Esophagus (tissue), 2 donors: Measurements from ENCODE around the gene FCN2. TPM values are rescaled to one million over a fixed set of nuclear protein-coding genes. Genes with fewer than 3 reads are reported as not detected.

Experiments
- H3K27ac ChIP-seq, 2 donors: one replicate each; pipeline ENCODE4 v1.5.1; 2013; ENCODE audit warnings: low read depth in 2 of 2, mild to moderate bottlenecking in 2 of 2, inconsistent platforms in 1 of 2, low read length in 1 of 2, moderate library complexity in 1 of 2
- H3K27me3 ChIP-seq, 2 donors: one replicate each; pipeline ENCODE4 v1.6.1; 2013; ENCODE audit warnings: low read length in 2 of 2, control low read depth in 1 of 2, mild to moderate bottlenecking in 1 of 2; ENCODE audit not compliant: insufficient read depth in 2 of 2, control insufficient read depth in 1 of 2
- H3K36me3 ChIP-seq, 2 donors: one replicate each; pipeline ENCODE4 v1.6.1; 2013; ENCODE audit warnings: low read length in 1 of 2; ENCODE audit not compliant: control insufficient read depth in 2 of 2, insufficient read depth in 2 of 2
- H3K4me1 ChIP-seq, 2 donors: one replicate each; pipeline ENCODE4 v1.6.1; 2013; ENCODE audit warnings: low read length in 1 of 2; ENCODE audit not compliant: control insufficient read depth in 2 of 2, insufficient read depth in 2 of 2
- H3K4me3 ChIP-seq, 2 donors: one replicate each; pipeline ENCODE4 v1.5.1; 2013; ENCODE audit warnings: low read length in 2 of 2, mild to moderate bottlenecking in 2 of 2, low read depth in 1 of 2, moderate library complexity in 1 of 2
- H3K9me3 ChIP-seq, 2 donors: one replicate each; pipeline ENCODE4 v1.6.1; 2013; ENCODE audit warnings: mild to moderate bottlenecking in 2 of 2, low read depth in 1 of 2, low read length in 1 of 2, moderate library complexity in 1 of 2; ENCODE audit not compliant: control insufficient read depth in 2 of 2, insufficient read depth in 1 of 2
- WGBS, 2 donors: extraction: QIAGEN DNeasy Blood & Tissue Kit; methylation state at CpG; one replicate each; pipeline ENCODE4 v1.1.7; 2013; 5-methylcytosine and 5-hydroxymethylcytosine counted together
- polyA plus RNA-seq, 2 donors: library from polyadenylated mRNA; stranded (reverse); fragments of 200-250 nt; gene quantifications; one replicate each; pipeline ENCODE4 v1.2.3, GENCODE V29; 2013
- donor health status: healthy with polysubstance abuse.
- donor health status: Bipolar disorder and iron deficiency.

FCN2 gene
- polyA plus RNA-seq, 2 donors = 0.04 to 0.16 TPM

DNA sequence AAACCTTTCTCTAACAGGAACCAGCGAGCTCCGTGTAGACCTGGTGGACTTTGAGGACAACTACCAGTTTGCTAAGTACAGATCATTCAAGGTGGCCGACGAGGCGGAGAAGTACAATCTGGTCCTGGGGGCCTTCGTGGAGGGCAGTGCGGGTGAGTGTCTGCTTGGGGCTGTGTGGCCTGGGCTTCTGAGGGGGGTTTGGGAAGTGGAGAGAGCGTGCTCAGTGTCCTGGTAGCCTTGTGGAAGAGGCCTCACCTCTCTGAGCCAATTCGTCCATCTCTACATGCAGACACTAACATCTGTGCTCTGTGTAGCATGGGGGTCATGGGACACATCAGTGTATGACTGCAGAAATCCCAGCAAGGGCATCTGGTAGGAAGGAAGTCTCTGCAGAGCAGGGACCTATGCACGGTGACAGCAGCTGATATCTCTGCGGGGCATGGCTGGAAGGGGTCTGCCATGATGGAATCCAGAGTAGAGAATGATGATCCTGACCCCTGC, 5.9 kb downstream of the FCN2 start:
- H3K27me3 ChIP-seq = no peaks in the 10 kb centered on the region

DNA sequence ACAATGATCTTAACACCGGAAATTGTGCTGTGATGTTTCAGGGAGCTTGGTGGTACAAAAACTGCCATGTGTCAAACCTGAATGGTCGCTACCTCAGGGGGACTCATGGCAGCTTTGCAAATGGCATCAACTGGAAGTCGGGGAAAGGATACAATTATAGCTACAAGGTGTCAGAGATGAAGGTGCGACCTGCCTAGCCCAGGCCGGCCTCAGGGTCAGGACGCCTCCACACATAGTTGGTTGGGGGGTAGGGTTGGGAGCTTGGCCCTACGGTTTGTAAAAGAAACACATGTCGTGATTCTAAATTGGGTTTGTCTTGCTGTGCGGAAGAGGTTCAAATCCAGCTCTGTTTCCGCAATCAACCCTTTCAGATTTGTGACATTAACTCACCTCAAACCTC, 6.6 kb downstream of the FCN2 start:
- peaks cover 0 to under 1% of the 10 kb centered on the region in 2 donors for H3K4me1 ChIP-seq
- H3K36me3 ChIP-seq = no peaks in the 10 kb centered on the region
- no peaks in the 10 kb centered on the region for H3K9me3 ChIP-seq
- H3K27me3 ChIP-seq = no peaks in the 10 kb centered on the region
- WGBS, 2 donors = 85 to 90% methylated on average over 10 of the region's 10 CpGs
- H3K27ac ChIP-seq = no peak overlapping the region
- H3K4me3 ChIP-seq = no peak overlapping the region

More for the DNA sequence above, 5.9 kb downstream of the FCN2 start:
- Histone ChIP-seq H3K4me1 (no peaks in the 10 kb centered on the region), H3K4me3 (no peak overlapping the region), H3K36me3 (no peaks in the 10 kb centered on the region), H3K9me3 (no peaks in the 10 kb centered on the region), H3K27ac (no peak overlapping the region)
- 88 to 89% methylated on average over 11 of the region's 11 CpGs for WGBS, 2 donors

DNA sequence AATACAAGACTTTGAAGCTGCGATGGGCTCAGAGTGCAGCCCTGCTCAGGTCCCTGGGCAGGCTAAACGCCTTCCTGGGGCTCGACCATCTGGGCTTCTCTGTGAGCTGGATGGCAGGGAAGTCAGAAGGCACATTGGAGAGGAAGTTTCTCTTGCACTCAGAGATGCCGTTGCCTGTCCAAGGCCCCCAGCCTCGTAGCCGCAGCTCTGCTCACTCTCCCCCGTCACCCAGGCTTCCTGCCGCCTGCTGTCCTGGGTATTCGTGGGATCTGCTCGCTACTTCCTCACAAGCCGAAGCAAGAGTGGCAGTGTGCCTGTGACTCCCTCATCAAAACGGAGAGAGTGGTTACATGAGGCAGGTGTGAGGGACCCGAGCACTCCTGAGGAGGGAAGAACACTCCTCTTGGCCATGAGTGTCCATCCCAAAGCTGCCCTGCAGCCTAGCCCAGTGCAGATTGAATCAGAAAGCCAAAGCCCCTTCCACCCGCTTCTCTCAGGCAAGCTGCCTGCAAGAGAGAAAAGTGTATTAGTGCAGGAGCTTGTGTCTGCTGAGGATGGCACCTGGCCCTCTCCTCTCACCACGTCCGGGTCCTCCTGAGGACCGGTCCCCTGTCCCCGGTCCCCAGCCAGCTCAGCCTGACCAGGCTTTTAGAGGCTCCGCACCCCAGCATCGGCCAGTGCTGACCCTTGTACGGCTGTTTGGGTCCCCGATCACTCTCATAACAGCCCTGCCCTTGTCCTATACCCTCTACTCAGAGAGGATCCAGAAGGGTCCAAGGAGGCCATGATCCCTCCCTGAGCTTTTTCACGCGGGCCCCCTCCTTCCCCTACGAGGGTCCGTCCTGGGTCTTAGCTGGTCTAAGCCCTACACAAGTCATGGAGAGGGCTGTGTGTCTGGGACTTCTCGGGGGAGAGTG, 7.3 kb downstream of the FCN2 start:
- H3K36me3 ChIP-seq = no peaks in the 10 kb centered on the region
- H3K27me3 ChIP-seq = no peaks in the 10 kb centered on the region
- peaks cover 0 to 3% of the 10 kb centered on the region in 2 donors for H3K4me1 ChIP-seq
- H3K4me3 ChIP-seq = no peak overlapping the region
- 74 to 77% methylated on average over 27 of the region's 27 CpGs for WGBS, 2 donors
- H3K27ac ChIP-seq = no peak overlapping the region
- H3K9me3 ChIP-seq = no peaks in the 10 kb centered on the region

DNA sequence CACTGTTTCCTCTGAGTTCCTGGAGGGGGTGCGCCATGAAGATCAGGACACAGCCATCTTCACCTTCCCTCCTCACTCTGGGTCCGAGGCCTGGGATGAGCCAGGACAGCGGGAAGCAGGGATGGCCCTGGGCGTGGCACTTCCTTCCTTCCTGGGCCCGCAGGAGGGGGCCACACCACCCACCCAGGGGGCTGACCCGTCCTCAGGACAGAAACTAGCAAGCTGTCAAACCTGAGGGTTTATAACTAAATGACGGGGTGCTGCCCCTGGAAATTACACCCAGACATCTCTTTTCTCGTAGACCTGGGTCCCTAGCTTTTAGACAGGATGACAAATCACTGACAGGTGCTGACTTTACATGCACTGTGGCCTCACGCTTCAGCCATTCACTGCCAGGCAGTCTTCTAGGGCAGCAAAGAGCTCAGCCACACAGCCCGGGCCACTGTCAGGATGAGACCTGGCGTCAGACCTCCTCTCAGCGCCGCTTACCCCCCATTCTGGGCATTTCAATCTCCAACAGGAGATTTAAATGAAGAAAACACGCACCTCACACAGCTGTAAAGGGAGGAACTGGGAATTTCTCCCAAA, 8.1 kb downstream of the FCN2 start:
- H3K27me3 ChIP-seq = no peaks in the 10 kb centered on the region
- H3K9me3 ChIP-seq = no peaks in the 10 kb centered on the region
- no peak overlapping the region for H3K27ac ChIP-seq
- WGBS, 2 donors = 78 to 81% methylated on average over 14 of the region's 14 CpGs
- peaks cover 0 to 3% of the 10 kb centered on the region in 2 donors for H3K4me1 ChIP-seq
- H3K36me3 ChIP-seq = no peaks in the 10 kb centered on the region
- H3K4me3 ChIP-seq = no peak overlapping the region

DNA sequence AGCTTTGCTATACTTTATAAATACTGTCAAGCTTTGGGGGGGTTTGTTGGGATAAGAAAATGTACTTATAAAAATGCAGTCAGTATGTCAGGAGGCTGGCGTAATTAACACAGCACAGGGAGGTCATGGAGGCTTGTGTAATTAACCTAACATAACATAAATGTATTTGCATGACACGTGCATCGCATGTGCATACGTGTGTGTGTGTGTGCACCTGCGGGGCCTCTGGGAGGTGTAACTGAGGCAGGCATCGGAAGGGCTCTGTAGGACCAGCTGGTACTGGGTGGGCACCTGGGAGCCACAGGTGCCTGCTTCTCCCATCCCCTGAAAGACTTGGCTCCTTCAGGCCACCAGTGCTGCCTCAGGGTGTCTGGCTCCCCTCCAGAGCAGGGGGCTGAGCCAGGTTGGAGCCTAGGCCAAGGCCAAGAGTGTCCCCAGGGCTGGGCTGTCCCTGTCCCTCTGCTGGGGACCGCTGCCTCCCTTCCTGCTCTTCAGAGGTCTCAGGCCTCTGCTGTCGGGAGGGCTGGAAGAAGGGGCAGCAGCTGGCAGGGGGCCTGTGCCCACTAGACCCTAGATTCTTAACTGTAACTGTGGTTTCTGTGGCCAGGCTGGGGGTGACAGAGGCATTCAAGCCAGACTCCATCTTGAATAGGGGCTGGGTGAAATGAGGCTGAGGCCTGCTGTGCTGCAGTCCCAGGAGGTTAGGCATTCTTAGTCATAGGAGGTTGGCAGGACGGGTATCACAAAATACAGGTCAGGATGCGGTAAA, 9.0 kb downstream of the FCN2 start:
- no peak overlapping the region for H3K4me3 ChIP-seq
- no peaks in the 10 kb centered on the region for H3K27me3 ChIP-seq
- no peak overlapping the region for H3K27ac ChIP-seq
- no peaks in the 10 kb centered on the region for H3K9me3 ChIP-seq
- H3K36me3 ChIP-seq = no peaks in the 10 kb centered on the region
- H3K4me1 ChIP-seq = peaks cover 0 to 3% of the 10 kb centered on the region in 2 donors
- WGBS, 2 donors = 83 to 87% methylated on average over 10 of the region's 10 CpGs

DNA sequence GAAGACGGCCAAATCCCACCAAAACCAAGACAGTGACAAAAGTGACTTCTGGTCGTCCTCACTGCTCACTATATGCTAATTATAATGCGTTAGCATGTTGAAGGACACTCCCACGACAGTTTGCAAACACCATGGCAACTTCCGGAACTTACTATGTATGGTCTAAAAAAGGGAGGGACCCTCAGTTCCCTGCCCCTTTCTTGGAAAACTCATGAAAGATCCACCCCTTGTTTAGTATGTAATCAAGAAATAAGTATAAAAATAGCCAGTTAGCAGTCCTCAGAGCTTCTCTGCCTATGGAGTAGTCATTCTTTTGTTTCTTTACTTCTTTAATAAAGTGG, 9.5 kb downstream of the FCN2 start:
- Histone ChIP-seq H3K4me1 (peaks cover 0 to 3% of the 10 kb centered on the region in 2 donors), H3K9me3 (peaks cover 0 to 2% of the 10 kb centered on the region in 2 donors), H3K27ac (no peak overlapping the region), H3K4me3 (no peak overlapping the region), H3K27me3 (no peaks in the 10 kb centered on the region), H3K36me3 (no peaks in the 10 kb centered on the region)
- 84 to 87% methylated on average over 5 of the region's 5 CpGs for WGBS, 2 donors

DNA sequence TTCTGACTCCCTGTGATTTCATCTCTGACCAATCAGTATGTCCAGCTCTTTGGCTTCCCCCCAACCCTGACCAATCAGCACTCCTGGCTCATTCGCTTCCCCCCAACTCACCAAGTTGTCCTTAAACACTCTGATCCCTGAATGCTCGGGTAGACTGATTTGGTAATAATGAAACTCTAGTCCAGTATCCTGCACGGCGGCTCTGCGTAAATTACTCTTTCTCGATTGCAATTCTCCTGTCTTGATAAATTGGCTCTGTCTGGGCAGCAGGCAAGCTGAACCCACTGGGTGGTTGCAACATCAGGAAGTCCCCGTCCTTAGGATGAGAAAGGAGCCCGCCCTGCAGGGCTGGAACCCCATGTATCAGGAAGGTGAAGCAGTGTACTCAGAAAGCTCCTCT, 10.4 kb downstream of the FCN2 start:
- no peaks in the 10 kb centered on the region for H3K27me3 ChIP-seq
- WGBS, 2 donors = 81% methylated on average over 8 of the region's 8 CpGs
- no peak overlapping the region for H3K27ac ChIP-seq
- peaks cover 0 to 2% of the 10 kb centered on the region in 2 donors for H3K9me3 ChIP-seq
- peaks cover 0 to 3% of the 10 kb centered on the region in 2 donors for H3K4me1 ChIP-seq
- H3K36me3 ChIP-seq = no peaks in the 10 kb centered on the region
- H3K4me3 ChIP-seq = no peak overlapping the region

DNA sequence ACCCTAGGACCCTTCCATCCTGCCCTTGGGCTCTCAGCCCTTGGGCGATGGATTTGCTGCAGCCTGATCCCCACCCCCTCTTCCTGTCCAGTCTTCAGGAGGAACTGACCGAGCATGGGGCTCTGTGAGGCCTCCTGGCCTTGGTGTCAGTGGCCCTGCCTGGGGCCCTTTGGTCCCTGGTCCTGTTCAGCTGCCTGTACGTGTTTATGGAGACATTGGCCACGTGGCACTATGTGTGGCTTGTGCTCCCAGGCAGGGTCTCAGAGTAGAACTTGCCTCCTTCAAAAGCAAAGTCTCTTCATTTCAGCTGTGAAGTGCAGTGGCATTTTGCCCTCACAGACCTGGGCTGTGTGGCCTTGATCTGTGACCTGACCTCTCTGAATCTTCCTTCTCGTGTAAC, 11.1 kb downstream of the FCN2 start:
- Histone ChIP-seq H3K9me3 (peaks cover 0 to 2% of the 10 kb centered on the region in 2 donors), H3K4me3 (no peak overlapping the region), H3K36me3 (no peaks in the 10 kb centered on the region), H3K27me3 (no peaks in the 10 kb centered on the region), H3K4me1 (peaks cover 0 to 5% of the 10 kb centered on the region in 2 donors), H3K27ac (no peak overlapping the region)
- WGBS, 2 donors = 76 to 78% methylated on average over 5 of the region's 5 CpGs

DNA sequence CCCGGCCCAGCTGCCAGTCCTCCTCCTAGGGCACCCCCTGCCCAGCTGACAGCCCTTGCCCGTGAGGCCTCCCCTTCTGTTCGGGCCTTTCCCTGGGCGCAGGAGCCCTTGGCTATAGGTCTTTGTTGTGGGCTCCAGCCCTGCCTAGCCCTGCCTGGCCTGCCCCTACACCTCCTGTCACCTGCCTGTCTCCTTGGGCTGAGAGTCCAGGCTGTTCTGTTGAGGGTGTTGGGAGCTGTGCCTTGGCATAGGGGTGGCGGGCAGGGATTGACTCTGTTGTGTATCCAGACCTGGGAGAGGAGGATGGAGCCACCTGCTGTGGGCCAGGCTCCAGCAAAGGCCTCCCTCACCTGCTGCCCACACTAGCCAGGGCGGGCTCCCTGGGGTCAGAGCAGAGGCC, 11.6 kb downstream of the FCN2 start:
- Histone ChIP-seq H3K4me3 (no peak overlapping the region), H3K27ac (no peak overlapping the region), H3K27me3 (no peaks in the 10 kb centered on the region), H3K36me3 (no peaks in the 10 kb centered on the region), H3K4me1 (peaks cover 0 to 5% of the 10 kb centered on the region in 2 donors), H3K9me3 (peaks cover 0 to 2% of the 10 kb centered on the region in 2 donors)
- 89% methylated on average over 6 of the region's 6 CpGs for WGBS, 2 donors
